HG03066 (cell line): ENCODE results near the gene SLF1.
A peak's percentile ranks its signal among the peaks of the same experiment; 100 is the strongest.

ENCODE experiments used
- ATAC-seq: cut with Tn5 transposase; IDR thresholded peaks from one replicate; pipeline ENCODE4 v1.9.1; 2021; ENCODE audit warnings: low read depth; ENCODE audit not compliant: unreplicated experiment

SLF1 gene

GRCh38 chr5:94660506-94660905, 42.0 kb downstream of the SLF1 start:
- ATAC-seq, result no peak

- no peak for ATAC-seq
Observed at GRCh38 chr5:94661086-94661485, 42.6 kb downstream of the SLF1 start.

- no peak for ATAC-seq
Observed at GRCh38 chr5:94667937-94668336, 49.5 kb downstream of the SLF1 start.

- no peak for ATAC-seq
Observed at GRCh38 chr5:94670726-94671125, 52.3 kb downstream of the SLF1 start.

- no peak for ATAC-seq
Observed at GRCh38 chr5:94672746-94673145, 54.3 kb downstream of the SLF1 start.

- ATAC-seq, result no peak
Observed at GRCh38 chr5:94674490-94675382, 56.3 kb downstream of the SLF1 start.

- no peak for ATAC-seq
Observed at GRCh38 chr5:94675965-94676618, 57.6 kb downstream of the SLF1 start.

GRCh38 chr5:94682814-94683520, 64.5 kb downstream of the SLF1 start:
- no peak for ATAC-seq

- no peak for ATAC-seq
Observed at GRCh38 chr5:94689908-94690307, 71.4 kb downstream of the SLF1 start.

- ATAC-seq, result no peak
Observed at GRCh38 chr5:94690778-94691177, 72.3 kb downstream of the SLF1 start.

- ATAC-seq, result no peak
Observed at GRCh38 chr5:94691291-94691690, 72.8 kb downstream of the SLF1 start.

- ATAC-seq, result no peak
Observed at GRCh38 chr5:94691949-94692348, 73.5 kb downstream of the SLF1 start.

- ATAC-seq, result no peak
Observed at GRCh38 chr5:94692581-94692980, 74.1 kb downstream of the SLF1 start.

- no peak for ATAC-seq
Observed at GRCh38 chr5:94693043-94693822, 74.8 kb downstream of the SLF1 start.

GRCh38 chr5:94693845-94694370, 75.4 kb downstream of the SLF1 start:
- ATAC-seq, result no peak

- no peak for ATAC-seq
Observed at GRCh38 chr5:94694671-94695070, 76.2 kb downstream of the SLF1 start.

- no peak for ATAC-seq
Observed at GRCh38 chr5:94698197-94698596, 79.7 kb downstream of the SLF1 start.

GRCh38 chr5:94699562-94699961, 81.1 kb downstream of the SLF1 start:
- no peak for ATAC-seq

- ATAC-seq, result peak; percentile 76
Observed at GRCh38 chr5:94700592-94700991, 82.1 kb downstream of the SLF1 start.

GRCh38 chr5:94702729-94703128, 84.3 kb downstream of the SLF1 start:
- peak; percentile 52 for ATAC-seq
